HepG2 (cell line): ENCODE results near the gene HSPA5. TPM values are rescaled to one million over a fixed set of nuclear protein-coding genes. Genes with fewer than 3 reads are reported as not detected.

ENCODE experiments used
- ARNT ChIP-seq: fragments of 450-650 bp; IDR thresholded peaks from 2 replicates; pipeline ENCODE4 v1.6.1; 2017
- E2F5 ChIP-seq: sonication (generic); formaldehyde crosslinking; conservative IDR thresholded peaks from 2 replicates; pipeline ENCODE4 v1.4.0; 2020; ENCODE audit warnings: missing genetic modification reagents
- ETS1 ChIP-seq: sonication (generic); formaldehyde crosslinking; IDR thresholded peaks from 2 replicates; pipeline ENCODE4 v1.4.0; 2020; ENCODE audit warnings: missing genetic modification reagents
- JUNB ChIP-seq: sonication (generic); formaldehyde crosslinking; IDR thresholded peaks from 2 replicates; pipeline ENCODE4 v1.8.0; 2022; ENCODE audit warnings: missing genetic modification reagents, mild to moderate bottlenecking, borderline replicate concordance
- KAT7 ChIP-seq: IDR thresholded peaks from 2 replicates; pipeline ENCODE4 v1.6.1; 2018; ENCODE audit warnings: borderline replicate concordance, missing compliant biosample characterization
- KIAA2018 ChIP-seq: sonication (generic); formaldehyde crosslinking; IDR thresholded peaks from 2 replicates; pipeline ENCODE4 v1.5.0; 2020; ENCODE audit warnings: mild to moderate bottlenecking, missing genetic modification reagents, borderline replicate concordance
- MAF1 ChIP-seq: sonication (generic); formaldehyde crosslinking; IDR thresholded peaks from 2 replicates; pipeline ENCODE4 v1.5.0; 2020; ENCODE audit warnings: missing genetic modification reagents, borderline replicate concordance
- MLLT10 ChIP-seq: sonication (generic); formaldehyde crosslinking; IDR thresholded peaks from 2 replicates; pipeline ENCODE4 v1.4.0; 2020; ENCODE audit warnings: missing genetic modification reagents
- MXD4 ChIP-seq: IDR thresholded peaks from 2 replicates; pipeline ENCODE4 v1.6.1; 2016; ENCODE audit warnings: mild to moderate bottlenecking, missing biosample characterization, missing genetic modification reagents
- RARA ChIP-seq: IDR thresholded peaks from 2 replicates; pipeline ENCODE4 v1.6.1; 2016; ENCODE audit warnings: missing genetic modification reagents, missing compliant biosample characterization
- SP2 ChIP-seq: sonication (generic); formaldehyde crosslinking; IDR thresholded peaks from 2 replicates; pipeline ENCODE4 v1.5.1; 2020; ENCODE audit warnings: mild to moderate bottlenecking, missing genetic modification reagents
- XBP1 ChIP-seq: sonication (generic); formaldehyde crosslinking; IDR thresholded peaks from 2 replicates; pipeline ENCODE4 v1.5.0; 2020; ENCODE audit warnings: missing genetic modification reagents
- ZNF20 ChIP-seq: sonication (generic); formaldehyde crosslinking; IDR thresholded peaks from 2 replicates; pipeline ENCODE4 v1.4.0; 2020; ENCODE audit warnings: mild to moderate bottlenecking, moderate library complexity, missing genetic modification reagents
- ZNF460 ChIP-seq: sonication (generic); formaldehyde crosslinking; IDR thresholded peaks from 2 replicates; pipeline ENCODE4 v1.5.1; 2020; ENCODE audit warnings: missing genetic modification reagents, mild to moderate bottlenecking, borderline replicate concordance
- ZNF557 ChIP-seq: sonication (generic); formaldehyde crosslinking; IDR thresholded peaks from 2 replicates; pipeline ENCODE4 v1.4.0; 2020; ENCODE audit warnings: missing genetic modification reagents
- ZNF644 ChIP-seq: IDR thresholded peaks from 2 replicates; pipeline ENCODE4 v1.6.1; 2016; ENCODE audit warnings: low read depth
- ZNF775 ChIP-seq: sonication (generic); formaldehyde crosslinking; IDR thresholded peaks from 2 replicates; pipeline ENCODE4 v1.4.0; 2020; ENCODE audit warnings: missing genetic modification reagents, mild to moderate bottlenecking, moderate library complexity, borderline replicate concordance
- polyA plus RNA-seq, 8 experiments: library from polyadenylated mRNA; depleted of rRNA in 3 of 8; stranded (reverse) in 7 of 8; unstranded in 1 of 8; fragments of >200 nt; fragmentation: Illumina TruSeq in 4 of 8; extraction: Trizol in 4 of 8; gene quantifications; 2 replicates each; pipeline versions ENCODE4 v1.2.1 to v1.2.3, GENCODE V29; 2011 to 2016; ENCODE audit warnings: low read depth in 4 of 8, missing spikeins in 1 of 8, mixed read lengths in 1 of 8; ENCODE audit not compliant: insufficient read depth in 1 of 8
- total RNA-seq, 5 experiments: library from RNA; depleted of rRNA; stranded (reverse); fragments of >200 nt; fragmentation: Illumina TruSeq; extraction: Trizol; gene quantifications; 2 replicates each; pipeline ENCODE4 v1.2.3, GENCODE V29; 2016; ENCODE audit warnings: low read depth in 1 of 5

Gene HSPA5
- total and polyA plus RNA-seq, 2 of the 13 experiments (the other 11 are each of a cell fraction or from before 2014, with no cell fraction given): 201 to 206 TPM

GRCh38 chr9:125200216-125201047 lies 40.7 kb downstream of the HSPA5 start, which contains the start of gene RABEPK (continued):
- TF ChIP-seq JUNB (no peak), ZNF775 (no peak), ARNT (no peak), RARA (CRISPR knock-in tag) (no peak), ZNF557 (CRISPR knock-in tag) (no peak), SP2 (CRISPR knock-in tag) (peak; percentile 57), ZNF644 (CRISPR knock-in tag) (no peak), ZNF20 (no peak), MLLT10 (CRISPR knock-in tag) (no peak), MAF1 (CRISPR knock-in tag) (no peak), XBP1 (CRISPR knock-in tag) (peak; percentile 64), KAT7 (peak; percentile 67; the same call in 1 of the 2 replicates), ETS1 (no peak), MXD4 (CRISPR knock-in tag) (peak; percentile 93), KIAA2018 (CRISPR knock-in tag) (no peak), ZNF460 (no peak), E2F5 (CRISPR knock-in tag) (no peak)
